ENCODE data around the gene AP2A2. TPM values are rescaled to one million over a fixed set of nuclear protein-coding genes. Genes with fewer than 3 reads are reported as not detected.

Gene AP2A2
- total RNA-seq, 1 experiment from 2014 or later = 123 TPM

GRCh38 chr11:993632-994167 is 68.0 kb downstream of the AP2A2 start:
- H3K9me3 ChIP-seq (ENCODE audit: control insufficient read depth, insufficient read depth, low read depth, low read length) = no peaks in the 10 kb centered on the region
- H3K27me3 ChIP-seq (ENCODE audit: control insufficient read depth, insufficient read depth, low read length) = no peaks in the 10 kb centered on the region
- no peak for ATAC-seq
- no peak overlapping the region for H3K27ac ChIP-seq (ENCODE audit: low read length)
- ChIA-PET CTCF (interaction anchor here (0.6 kb wide), 1 partner anchor 143 kb away, joined by 3 read pairs; no protein-coding TSS in a partner anchor), POLR2A (no interaction called here)
- peaks cover 10% of the 10 kb centered on the region; the same call in 1 of the 2 replicates for H3K36me3 ChIP-seq (ENCODE audit: control insufficient read depth, insufficient read depth, low read length)
- TF ChIP-seq REST (IDR thresholded peaks at IDR 0.05; ENCODE audit: insufficient read depth in 1 of 2, low read depth in 2 of 2, low read length in 1 of 2) (peak in 1 of 2 experiments; percentile 63; a peak in 1 of 4 replicates), SIN3A (IDR thresholded peaks at IDR 0.05; ENCODE audit: borderline replicate concordance, insufficient read depth, low read depth, low read length) (no peak), POLR2AphosphoS5 (IDR thresholded peaks at IDR 0.05; ENCODE audit: low read depth, low read length) (no peak), CTCF (IDR thresholded peaks at IDR 0.05) (no peak), TCF7L2 (IDR thresholded peaks at IDR 0.05; ENCODE audit: low read depth, low read length) (no peak)
- no peak overlapping the region for H3K4me3 ChIP-seq (ENCODE audit: low read depth in 2 of 2, low read length in 2 of 2)
- 0 out of 2 replicates have a peak, but pooled peaks cover 4% of the 10 kb centered on the region for H3K4me1 ChIP-seq (ENCODE audit: control insufficient read depth, insufficient read depth, low read length)
- in situ Hi-C loops (cut with HindIII; ENCODE audit: low pct_unique_long_range_greater_than_20kb, low sequenced_read_pairs) (no loop called here), intact Hi-C loops (cut with micrococcal nuclease; ENCODE audit: unreplicated experiment) (no loop called here)
- DNase-seq (ENCODE audit: low read depth, low spot score) = no peak
- no TSS peak for BruUV-seq (replicated peaks)

GRCh38 chr11:995044-995751 is 69.5 kb downstream of the AP2A2 start:
- Histone ChIP-seq H3K36me3 (ENCODE audit: control insufficient read depth, insufficient read depth, low read length) (peaks cover 5% of the 10 kb centered on the region; the same call in 1 of the 2 replicates), H3K9me3 (ENCODE audit: control insufficient read depth, insufficient read depth, low read depth, low read length) (no peaks in the 10 kb centered on the region), H3K27me3 (ENCODE audit: control insufficient read depth, insufficient read depth, low read length) (no peaks in the 10 kb centered on the region), H3K4me1 (ENCODE audit: control insufficient read depth, insufficient read depth, low read length) (0 out of 2 replicates have a peak, but pooled peaks cover 4% of the 10 kb centered on the region), H3K27ac (ENCODE audit: low read length) (no peak overlapping the region), H3K4me3 (ENCODE audit: low read depth in 2 of 2, low read length in 2 of 2) (no peak overlapping the region)
- ChIA-PET CTCF (no interaction called here), POLR2A (no interaction called here)
- in situ Hi-C loops (cut with HindIII; ENCODE audit: low pct_unique_long_range_greater_than_20kb, low sequenced_read_pairs) = loop anchor here (5.0 kb wide), 1 partner anchor 88 kb away; no protein-coding TSS in a partner anchor
- ATAC-seq (peak; percentile 69), DNase-seq (ENCODE audit: low read depth, low spot score) (no peak)
- TF ChIP-seq TCF7L2 (IDR thresholded peaks at IDR 0.05; ENCODE audit: low read depth, low read length) (no peak), REST (IDR thresholded peaks at IDR 0.05; ENCODE audit: insufficient read depth in 1 of 2, low read depth in 2 of 2, low read length in 1 of 2) (no peak)
- intact Hi-C loops (cut with micrococcal nuclease; ENCODE audit: unreplicated experiment) = no loop called here
- no TSS peak for BruUV-seq (replicated peaks)
